Measurements from ENCODE around the gene DIP2C. TPM values are rescaled to one million over a fixed set of nuclear protein-coding genes. Genes with fewer than 3 reads are reported as not detected.
A peak's percentile ranks its signal among the peaks of the same experiment; 100 is the strongest.
"Not testable (repeated sequence)": the region's sequence is repeated elsewhere in the genome, so short reads cannot be mapped to it uniquely, and the experiment has no call there.

DIP2C gene
- total RNA-seq, 2 donors from 2014 or later = 21.6 to 30.5 TPM

DNA sequence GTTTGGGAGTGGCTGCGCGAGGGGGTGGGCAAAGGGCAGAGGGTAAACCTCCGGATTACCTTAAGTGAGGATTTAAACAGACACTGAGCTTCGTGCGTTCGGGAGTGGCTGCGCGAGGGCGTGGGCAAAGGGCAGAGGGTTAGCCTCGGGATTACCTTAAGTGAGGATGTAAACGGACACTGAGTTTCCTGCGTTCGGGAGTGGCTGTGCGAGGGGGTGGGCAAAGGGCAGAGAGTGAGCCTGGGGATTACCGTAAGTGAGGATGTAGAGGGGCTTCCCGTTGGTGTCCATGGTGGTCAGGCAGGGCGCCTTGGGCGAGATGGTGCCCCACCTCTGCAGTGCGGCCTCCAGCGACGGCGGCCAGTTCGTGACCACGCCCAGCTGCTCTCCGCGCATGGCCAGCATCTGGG is 275.8 kb downstream of the DIP2C start:
- ATAC-seq = no peak
- no peak for DNase-seq
- intact Hi-C loops (cut with DNase I) = no loop called here

DNA sequence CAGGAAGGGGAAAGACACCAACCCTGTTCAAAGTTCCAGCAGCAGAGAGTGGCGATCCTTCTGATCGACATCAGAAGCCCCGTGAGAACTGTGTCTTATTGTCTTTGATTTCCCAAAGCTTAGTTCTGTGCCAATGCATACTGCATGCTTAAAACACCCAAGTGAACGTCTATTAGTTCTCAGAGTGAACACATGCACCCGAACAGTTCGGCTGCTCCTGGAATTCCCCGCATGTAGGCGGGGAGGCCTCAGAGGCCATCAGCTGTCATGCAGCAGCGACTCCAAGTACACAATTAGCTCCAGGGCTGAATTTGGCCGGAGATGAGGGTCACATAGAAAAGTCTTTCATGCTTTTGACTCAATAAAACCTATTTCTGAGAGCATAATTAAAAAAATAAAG is 277.4 kb downstream of the DIP2C start:
- intact Hi-C loops (cut with DNase I) = no loop called here
- DNase-seq = no peak
- ATAC-seq = no peak

DNA sequence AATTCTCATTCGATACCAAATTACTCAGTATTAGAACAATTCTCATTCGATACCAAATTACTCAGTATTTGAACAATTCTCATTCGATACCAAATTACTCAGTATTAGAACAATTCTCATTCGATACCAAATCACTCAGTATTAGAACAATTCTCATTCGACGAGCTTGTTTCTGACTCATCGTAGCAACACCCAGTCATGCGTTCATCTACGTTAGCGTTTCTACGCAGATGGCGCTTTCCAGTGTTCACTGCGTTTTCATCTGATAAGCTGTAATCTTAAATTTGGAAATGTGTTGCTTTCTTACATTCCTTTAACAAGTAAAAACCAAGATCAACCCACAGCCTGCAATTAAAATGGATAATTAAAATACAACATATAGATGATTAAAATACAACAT is 277.9 kb downstream of the DIP2C start:
- DNase-seq (no peak), ATAC-seq (no peak)
- intact Hi-C loops (cut with DNase I) = no loop called here

DNA sequence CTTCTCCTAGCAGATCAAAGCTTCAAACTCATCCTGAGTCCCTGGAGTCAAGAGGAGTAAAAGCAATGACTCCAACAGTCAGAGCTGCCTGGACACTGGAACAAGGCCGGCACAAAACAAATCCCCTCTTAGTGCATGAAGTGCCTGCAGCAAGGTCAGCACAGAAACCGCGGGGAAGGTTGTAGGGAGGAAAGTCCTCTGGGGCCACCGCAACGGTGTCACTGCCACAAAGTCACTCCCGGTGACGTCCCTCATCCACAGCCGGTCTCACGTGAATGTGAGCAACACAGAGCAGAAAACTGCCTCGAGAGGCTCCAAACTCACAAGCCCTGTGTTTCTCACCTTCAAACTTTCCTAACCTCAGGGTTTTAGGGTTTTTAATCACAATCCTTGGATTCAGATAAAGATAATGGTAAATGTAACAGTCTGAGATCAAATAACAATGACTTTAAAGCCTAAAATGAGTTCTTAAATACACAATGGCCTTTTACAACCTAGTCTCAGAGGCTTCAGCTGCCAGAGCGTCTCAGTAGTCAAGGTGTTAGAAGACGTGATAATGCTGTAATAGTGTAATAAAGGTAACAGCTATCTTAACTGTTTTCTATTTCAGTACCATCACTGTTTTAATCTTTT is 279.9 kb downstream of the DIP2C start:
- DNase-seq (no peak), ATAC-seq (peak; percentile 53 to 83)
- intact Hi-C loops (cut with DNase I) = no loop called here

DNA sequence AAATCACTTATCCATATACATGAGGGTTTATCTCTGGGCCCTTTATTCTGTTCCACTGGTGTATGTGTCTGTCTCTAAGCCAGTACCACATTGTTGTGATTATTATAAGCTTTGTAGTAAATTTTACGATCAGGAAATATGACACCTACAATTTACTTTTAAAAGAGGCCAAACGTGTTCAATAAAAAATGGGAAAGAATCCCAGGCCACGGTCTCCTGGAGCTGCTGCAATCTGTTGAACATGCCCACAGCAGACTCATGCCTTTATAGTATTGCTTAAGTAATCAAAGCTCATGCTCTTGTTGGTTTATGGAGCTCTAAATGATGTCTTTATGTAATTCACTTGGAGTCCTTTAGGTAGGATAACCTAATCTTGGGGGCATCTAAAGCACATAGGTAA is 281.2 kb downstream of the DIP2C start:
- DNase-seq = no peak
- no peak for ATAC-seq
- intact Hi-C loops (cut with DNase I) = no loop called here

GRCh38 chr10:406976-407375 is 282.5 kb downstream of the DIP2C start:
- no peak for DNase-seq
- ATAC-seq = no peak
- intact Hi-C loops (cut with DNase I) = no loop called here

DNA sequence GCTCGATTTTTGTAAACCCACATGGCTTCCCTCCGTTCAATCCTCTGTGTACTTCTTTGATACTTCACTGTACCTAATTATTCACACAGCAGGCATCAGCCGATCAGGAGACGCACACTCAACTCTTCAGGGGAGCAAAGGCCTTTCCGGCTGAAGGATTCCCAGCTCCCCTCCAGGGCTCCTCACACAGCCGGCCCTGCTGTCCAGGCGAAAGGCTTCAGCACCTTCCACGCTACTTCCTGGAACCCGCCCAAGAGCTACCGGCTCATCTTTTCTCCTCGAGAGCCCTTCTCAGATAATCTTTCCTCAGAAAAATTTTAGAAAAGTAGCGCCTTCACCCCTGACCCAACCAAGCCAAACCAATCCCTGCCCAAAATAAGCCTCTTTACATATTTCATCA is 283.8 kb downstream of the DIP2C start:
- intact Hi-C loops (cut with DNase I) = no loop called here
- DNase-seq (no peak), ATAC-seq (no peak)

DNA sequence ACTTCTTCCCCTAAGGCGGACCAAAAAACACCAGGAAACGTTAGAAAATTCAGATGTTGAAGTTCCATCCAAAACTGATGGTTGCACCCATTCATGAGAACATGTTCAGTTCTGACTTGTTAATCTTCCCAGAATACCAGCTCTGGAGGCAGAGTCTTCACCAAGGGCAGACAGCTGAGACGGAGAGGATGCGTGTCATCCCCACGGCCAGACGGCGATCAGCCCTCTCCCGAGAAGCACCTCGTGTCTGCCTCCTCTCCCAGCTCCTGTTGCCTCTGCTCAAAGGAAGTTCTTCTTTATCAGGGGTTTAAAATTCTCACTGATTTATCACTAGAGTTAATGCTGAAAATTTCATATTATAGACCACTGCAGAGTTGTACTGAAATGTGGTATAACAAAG is 284.5 kb downstream of the DIP2C start:
- ATAC-seq (no peak), DNase-seq (no peak)
- intact Hi-C loops (cut with DNase I) = no loop called here

GRCh38 chr10:404346-404745 is 285.1 kb downstream of the DIP2C start:
- DNase-seq (no peak), ATAC-seq (no peak)
- intact Hi-C loops (cut with DNase I) = no loop called here

GRCh38 chr10:398954-399353 is 290.5 kb downstream of the DIP2C start:
- ATAC-seq (no peak), DNase-seq (no peak)
- intact Hi-C loops (cut with DNase I) = no loop called here

DNA sequence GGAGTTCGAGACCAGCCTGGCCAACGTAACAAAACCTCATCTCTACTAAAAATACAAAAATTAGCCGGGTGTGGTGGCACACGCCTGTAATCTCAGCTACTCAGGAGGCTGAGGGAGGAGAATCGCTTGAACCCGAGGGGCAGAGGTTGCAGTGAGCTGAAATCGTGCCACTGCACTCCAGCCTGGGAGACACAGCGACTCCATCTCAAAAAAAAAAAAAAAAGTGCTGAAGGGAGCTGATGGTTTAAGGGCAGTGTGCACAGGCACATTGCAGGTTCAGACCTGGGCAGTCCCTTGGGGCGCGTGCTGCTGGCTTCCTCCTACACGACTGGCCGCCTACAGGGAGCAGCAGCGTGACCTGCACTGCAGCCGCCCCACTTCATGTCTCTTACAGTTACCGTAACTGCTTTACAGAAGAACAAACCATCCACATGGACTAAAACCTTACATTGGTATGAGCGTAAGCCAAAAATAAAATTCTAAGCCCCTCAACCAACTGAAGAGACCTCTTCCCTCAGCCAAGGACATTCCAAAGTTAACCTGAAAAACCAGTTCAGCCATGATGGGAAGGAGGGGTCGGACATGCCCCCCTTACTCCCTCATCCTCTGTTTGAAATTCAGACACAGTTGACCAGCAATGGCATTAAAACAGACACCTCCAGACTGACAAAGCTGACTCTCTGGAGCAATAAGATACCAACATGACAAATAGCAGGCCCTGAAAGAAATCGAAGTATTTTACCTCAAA is 292.0 kb downstream of the DIP2C start:
- no peak for ATAC-seq
- no peak for DNase-seq
- intact Hi-C loops (cut with DNase I) = no loop called here

DNA sequence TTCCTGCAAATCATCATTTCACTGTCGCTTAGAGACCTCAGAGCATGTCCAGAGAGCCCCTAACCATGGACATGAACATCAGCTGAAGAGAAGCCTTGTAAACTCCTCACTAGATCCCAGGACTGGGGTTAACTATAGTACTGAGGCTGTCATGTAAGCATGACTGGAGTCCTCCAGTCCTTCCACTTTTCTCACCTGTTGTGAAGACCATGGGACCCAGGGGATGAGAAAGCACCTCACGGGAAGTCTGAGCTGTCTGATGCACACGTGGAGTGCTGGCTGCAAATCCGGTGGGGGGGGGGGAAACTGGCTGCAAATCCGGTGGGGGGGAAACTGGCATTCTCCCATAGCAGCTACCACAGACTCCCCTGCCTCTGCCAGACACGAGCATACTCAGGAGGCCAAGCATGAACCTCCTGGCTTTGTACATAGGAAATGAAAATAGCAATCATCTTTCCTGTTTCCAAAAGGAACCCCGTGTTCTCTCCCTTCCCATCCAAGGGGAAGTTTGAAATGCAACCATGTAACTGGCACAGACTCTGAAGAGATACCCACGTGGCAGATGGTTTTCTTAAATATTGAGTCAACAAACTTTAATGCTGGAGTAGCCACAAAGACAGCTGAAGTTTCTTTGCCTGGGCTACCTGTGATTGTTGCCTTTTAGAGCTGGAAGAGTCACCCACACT is 292.8 kb downstream of the DIP2C start:
- ATAC-seq = peak; percentile 15 to 24
- DNase-seq = no peak
- intact Hi-C loops (cut with DNase I) = no loop called here

DNA sequence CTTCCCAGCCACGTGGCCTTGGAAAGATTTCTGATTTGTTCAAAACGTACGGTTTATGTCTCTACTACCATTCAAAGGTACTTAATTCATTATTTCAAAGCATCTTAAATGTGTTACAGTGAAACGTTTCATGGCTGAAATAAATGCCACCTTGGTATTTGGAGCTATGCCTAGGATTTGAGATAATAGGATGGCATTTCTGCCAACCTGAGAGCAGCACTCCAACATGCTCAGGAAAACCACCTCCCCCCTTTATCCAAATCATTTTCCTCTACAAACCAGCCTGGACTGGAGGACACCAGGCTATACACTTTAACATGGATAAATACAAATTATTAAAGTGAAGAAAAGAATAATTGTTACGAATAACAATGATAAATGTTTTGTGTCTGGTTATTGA is 293.4 kb downstream of the DIP2C start:
- no peak for ATAC-seq
- DNase-seq = no peak
- intact Hi-C loops (cut with DNase I) = no loop called here

DNA sequence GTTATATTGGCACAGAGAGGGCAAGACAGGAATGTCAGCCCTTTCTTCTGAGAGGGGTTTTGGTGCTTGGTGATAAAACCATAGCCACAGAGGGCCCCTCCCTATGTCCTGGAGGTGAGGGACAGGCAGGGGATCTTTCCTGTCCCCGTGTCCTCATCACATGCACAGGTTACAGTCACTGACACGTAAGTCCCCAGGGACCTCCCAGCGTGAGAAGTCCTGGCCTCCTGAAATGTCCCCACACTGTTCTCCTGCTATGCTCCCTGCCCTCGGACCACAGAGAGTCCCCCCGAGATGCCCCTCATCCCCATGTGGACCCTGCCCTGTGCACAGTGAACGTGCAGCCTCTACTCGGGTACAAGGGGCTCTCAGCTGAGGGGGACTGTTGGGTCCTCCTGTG is 293.8 kb downstream of the DIP2C start:
- DNase-seq = no peak
- intact Hi-C loops (cut with DNase I) = no loop called here
- ATAC-seq = no peak

GRCh38 chr10:394439-395101 is 294.9 kb downstream of the DIP2C start:
- ATAC-seq = peak; percentile 33 to 51
- DNase-seq; intact Hi-C loops (cut with DNase I): not testable (repeated sequence)

GRCh38 chr10:393787-394438 is 295.6 kb downstream of the DIP2C start:
- DNase-seq = no peak
- ATAC-seq = no peak
- intact Hi-C loops (cut with DNase I) = no loop called here

- ATAC-seq = no peak
- intact Hi-C loops (cut with DNase I) = no loop called here
- DNase-seq = no peak
These were observed 296.2 kb downstream of the DIP2C start for GRCh38 chr10:393106-393745.

GRCh38 chr10:392705-393037 is 296.8 kb downstream of the DIP2C start:
- no peak for ATAC-seq
- no peak for DNase-seq
- intact Hi-C loops (cut with DNase I) = no loop called here
